HG03457 (cell line): ENCODE data around the gene PRKCZ.

ENCODE experiments used
- ATAC-seq: cut with Tn5 transposase; IDR thresholded peaks from one replicate; pipeline ENCODE4 v1.9.1; 2021; ENCODE audit warnings: moderate number of reproducible peaks; ENCODE audit not compliant: unreplicated experiment

PRKCZ gene

DNA sequence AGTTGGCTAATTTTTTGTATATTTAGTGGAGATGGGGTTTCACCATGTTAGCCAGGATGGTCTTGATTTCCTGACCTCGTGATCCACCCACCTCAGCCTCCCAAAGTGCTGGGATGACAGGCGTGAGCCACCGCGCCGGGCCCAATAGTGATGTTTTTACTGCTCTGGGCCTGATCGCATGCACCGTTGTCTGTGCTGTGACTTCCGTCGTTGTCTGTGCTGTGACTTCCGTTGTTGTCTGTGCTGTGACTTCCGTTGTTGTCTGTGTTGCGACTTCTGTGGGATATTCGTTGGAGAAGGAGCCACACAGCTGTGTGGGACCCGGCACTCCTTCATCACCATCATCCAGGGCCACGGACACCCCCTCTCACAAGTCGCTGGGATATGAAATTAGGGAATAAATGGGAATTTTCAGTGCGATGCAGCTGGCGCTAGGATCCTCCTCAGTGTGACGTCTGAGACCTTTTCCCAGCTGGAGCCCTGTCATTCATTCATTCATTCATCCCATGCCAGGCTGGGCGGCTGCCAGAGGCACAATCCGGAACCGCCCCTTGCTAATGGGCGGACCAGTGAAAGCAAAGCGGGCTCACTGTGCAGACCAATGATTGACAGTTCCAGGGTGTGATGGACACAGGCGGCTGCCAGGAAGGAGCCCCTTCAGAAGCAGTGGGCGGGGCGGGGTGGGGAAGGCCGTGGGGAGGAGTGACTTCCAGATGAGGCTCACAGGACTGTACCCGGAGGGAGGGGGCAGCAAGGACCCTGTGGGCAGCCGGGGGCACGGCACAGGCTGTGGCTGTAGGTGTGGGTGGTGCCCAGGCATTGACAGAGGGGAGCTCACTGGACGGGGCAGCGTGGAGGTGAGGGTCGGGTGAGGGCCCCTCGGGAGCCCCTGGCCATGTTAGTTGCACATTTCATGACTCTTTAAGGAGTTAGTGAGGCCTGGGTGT is 48.9 kb downstream of the PRKCZ start:
- no peak for ATAC-seq

DNA sequence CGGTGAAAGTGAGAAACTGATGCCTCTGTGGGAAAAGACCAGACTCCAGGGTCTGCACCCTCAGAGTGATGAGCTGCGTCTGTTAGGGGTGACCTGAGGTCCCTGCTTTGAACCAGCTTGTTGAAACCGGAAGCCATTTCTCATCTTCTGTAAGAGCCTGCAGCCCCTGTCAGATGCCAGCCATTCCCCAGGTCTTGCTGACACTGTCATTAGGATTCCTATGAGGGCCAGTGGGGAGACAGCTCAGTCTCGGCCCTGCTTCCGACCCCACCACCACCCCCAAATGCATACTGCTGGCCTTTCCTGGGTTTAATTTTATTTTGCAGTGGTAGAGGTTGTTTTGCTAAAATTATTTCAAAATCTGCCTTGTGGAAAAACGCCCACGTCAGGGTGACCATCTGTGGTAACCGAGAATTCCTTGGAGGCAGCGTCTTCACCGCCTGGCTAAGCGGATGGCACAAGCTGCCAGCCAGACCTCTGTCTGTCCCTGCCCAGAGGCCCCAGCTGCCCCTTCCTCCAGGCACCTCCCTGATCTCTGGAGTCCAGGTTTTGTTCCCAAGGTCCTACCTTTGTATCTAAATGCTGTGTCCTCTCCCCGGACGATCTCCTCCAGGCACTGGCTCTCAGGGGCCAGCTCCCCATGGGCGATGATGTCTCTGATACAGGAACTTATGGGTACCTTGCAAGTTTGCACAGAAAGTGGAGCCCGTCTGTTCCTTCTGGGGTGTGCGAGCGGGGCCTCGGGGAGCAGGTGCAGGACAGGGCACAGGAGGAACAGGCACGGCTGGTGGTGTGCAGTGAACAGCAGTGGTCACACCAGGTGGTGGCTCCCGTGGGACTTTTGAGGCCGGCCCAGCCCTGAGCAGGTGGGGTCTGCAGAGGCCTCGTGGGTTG is 49.9 kb downstream of the PRKCZ start:
- no peak for ATAC-seq

DNA sequence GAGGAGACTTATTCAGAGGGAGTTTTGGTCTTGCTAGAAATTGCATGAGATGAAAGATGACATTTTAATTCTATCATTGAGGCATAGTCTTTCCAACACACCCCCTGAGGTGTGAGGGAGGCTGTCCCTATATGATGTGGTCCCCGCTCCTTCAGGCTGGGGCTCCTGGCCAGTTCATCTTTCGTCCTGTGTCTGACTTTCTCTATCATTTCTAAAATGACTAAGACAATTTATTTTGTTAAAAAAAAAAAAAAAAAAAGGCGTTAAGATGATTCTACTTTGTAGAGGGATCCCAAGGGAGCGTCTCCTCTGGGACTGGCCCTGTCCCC is 50.5 kb downstream of the PRKCZ start:
- no peak for ATAC-seq

DNA sequence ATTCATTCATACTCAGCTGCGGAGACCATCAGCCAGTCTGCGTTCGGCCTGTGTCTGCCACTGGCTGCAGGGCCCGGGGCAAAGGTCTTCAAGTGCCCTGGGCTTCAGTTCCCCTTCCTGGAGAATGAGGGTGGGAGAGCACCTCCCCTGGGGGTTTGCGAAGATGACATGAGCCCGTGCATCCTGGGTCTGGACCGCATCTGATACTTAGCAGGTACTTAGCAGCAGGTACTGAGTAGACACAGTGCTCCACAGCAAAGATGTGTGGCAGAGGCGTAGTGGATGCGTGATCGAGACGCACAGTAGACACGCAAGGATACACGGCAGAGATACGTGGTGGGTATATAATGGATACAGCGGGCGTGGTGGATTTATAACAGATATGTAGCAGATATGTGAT is 51.3 kb downstream of the PRKCZ start:
- ATAC-seq = no peak

DNA sequence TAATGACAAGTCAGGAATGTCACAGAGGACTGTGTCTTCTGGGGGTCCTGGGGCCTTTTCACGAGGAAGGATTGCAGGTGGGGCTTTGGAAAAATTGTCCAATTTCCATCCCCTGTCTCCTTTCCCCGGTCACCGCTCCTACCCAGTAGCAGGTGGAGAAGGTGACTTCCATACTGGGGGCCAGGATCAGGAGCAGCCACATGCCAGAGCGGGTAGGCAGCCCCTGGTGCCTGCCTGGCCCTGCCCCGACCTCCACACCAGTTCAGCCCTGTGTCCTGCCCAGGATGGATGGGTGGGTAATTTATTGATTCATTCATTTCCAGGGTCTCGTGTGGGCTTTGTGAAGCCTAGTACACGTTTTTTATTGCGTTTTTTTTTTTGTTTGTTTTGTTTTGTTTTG is 51.7 kb downstream of the PRKCZ start:
- ATAC-seq = no peak

DNA sequence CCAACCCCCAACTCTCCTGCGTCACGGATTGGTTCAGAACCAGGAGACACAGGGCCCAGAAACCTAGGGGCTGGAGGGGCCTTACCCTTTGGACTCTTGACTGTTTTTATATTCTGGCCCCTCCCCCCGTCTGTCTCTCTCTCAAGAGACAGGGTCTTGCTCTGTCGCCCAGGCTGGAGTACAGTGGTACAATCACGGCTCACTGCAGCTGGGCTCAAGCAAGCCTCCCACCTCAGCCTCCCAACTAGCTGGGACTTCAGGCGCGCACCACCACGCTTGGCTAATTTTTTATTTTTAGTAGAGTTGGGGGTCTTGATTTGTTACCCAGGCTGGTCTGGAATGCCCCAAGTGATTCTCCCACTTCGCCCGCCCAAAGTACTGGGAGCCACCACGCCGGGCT is 52.5 kb downstream of the PRKCZ start:
- no peak for ATAC-seq

DNA sequence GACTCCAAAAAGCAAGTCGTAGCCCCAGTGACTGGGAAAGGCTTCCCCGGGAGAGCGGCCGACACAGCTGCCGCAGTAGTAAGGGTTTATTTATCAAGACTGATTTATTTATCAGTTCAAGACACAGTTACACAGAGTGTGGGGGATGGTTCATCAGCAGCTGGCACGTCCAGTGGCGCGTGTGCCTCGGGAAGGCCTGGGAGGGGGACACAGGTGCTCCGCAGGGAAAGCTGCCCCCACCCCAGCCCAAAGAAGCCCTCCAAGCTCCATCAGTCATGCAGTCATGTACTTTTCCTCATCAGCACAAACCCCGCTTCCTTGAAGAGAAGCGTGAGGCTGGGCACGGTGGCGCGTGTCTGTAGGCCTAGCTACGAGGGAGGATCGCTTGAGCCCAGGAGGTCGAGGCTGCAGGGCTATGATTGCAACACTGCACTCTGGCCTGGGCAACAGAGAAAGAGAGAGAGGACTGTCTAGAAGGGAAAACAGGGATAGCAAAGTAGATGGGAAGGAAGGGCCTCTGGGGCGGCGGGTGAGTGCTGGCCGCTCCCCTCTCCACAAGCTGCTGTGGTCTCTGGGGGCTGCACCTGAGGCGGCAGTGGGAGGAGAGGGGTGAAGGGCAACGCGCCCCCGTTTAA is 53.2 kb downstream of the PRKCZ start:
- no peak for ATAC-seq

DNA sequence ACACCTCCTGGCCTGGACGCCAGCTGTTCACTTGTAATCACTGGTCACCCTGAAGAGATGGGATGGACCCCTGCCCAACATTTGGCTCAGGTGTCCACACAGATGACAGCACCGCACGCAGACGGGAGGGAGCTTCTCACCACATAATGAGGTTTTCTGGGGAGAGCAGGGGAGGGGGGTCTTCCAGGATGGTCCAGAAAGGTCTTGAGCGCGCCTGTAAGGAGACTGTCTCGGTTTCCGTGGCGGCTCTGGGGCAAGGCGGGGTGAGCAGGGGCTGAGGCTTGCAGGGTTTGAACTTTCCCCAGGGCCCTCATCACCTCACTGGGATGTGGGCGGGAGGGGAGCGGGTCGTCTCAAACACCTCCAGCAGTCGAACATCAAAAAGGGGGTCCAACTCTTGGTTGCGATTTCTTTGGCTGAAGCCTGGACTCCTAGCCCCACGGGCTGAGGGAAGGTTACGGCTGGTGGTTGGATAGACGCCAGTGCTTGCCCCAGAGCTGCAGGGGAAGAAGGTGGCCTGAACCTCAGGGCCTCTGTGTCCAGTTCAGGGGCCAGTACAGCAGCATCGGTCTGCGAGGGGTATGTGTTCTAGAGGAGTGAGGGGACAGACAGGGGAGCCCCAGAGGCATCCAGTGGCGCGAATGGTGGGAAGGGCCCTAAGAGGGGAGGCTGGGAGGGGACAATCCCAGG is 53.8 kb downstream of the PRKCZ start:
- ATAC-seq = no peak

DNA sequence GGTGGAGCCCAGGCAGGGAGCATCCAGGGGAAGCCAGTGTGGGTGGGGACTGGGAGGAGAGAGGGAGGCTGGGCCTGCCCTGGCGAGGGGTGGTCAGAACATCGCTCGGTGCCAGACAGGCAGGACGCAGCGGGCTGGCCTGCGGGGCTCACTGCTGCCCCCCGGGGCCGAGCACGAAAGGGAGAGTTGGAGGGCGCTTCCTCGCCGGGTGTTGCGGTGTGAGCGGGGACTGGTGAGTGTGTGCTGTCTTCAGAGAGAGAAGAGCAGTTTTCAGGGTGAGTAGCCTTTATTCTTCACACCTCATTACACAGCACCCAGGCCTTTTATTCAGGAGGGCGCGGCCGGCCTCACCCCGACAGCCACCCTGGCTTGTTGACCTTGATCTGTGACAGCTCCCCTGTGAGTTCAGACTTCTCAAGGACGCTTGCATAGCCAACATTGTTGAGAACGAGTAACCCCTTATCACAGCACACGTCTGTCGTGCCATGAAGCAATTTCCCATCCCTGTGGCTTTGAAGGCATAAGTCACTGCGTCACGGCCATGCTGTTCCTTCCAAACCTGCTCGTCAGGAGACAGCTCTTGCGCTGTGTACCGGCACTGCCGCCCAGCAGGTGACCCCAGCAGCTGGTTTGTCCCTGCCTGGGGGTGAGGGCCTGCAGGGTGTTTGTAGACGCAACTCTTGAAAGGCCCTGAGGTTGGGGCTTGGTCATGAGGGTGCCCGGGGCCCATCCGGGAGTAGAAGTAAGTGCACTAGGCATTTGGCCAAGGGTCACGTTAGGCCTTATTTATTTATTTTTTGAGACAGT is 54.6 kb downstream of the PRKCZ start:
- no peak for ATAC-seq

DNA sequence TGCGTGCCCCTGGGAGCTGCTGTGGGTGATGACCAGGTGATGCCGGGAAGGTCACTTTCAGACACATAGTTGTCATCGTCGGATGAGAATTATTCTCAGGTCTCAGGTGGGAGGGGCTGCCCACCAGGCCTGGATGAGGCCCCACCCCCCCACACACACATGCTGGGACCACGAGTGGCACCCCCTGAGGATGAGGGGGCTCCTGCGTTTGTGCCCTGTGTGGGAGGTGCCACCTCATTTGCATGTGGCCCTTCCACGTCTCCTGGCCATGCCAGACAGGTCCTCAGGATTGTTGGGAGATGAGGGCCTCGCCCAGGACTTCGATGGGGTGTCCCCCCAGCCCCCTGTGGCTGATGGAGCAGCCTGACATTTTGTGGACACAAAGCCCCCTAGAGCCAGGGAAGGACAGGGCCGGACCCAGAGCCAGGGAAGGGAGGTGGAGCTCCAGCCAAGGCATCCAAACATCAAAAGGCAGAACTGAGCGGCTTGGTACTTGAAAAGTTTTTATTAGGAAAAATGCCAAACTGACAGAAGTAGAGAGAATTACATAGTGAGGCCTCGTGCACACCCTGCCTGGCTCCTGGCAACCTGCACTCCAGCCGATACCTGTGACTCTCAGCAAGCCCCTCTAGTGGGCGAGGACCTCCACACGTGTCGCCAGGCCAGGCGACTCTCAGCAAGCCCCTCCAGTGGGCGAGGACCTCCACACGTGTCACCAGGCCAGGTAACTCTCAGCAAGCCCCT is 55.7 kb downstream of the PRKCZ start:
- no peak for ATAC-seq

DNA sequence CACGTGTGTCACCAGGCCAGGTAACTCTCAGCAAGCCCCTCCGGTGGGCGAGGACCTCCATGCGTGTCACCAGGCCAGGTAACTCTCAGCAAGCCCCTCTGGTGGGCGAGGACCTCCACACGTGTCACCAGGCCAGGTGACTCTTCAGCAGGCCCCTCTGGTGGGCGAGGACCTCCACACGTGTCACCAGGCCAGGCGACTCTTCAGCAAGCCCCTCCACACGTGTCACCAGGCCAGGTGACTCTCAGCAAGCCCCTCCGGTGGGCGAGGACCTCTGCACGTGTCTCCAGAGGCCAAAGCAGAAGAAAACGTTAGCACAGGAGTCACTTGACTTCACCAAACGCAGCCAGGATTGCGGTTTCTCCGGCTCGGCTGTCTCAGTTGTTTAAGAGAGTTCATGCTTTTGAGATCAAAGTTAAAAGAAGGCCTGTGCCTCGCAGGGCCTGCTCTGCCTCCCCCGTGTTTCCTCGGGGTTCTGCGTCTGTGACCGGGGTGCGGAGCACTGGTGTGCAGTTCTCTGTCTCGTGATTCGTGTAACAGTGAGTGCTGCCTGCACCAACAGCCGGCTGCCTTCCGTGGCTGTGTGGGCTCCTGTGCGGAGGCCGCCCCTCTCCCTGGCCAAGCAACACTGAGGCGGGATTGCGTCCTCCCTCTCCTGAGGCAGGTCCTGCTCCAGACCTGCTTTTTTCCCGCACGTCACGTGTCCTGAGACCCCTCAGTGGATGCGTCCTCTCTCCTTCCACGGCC is 56.6 kb downstream of the PRKCZ start:
- no peak for ATAC-seq

DNA sequence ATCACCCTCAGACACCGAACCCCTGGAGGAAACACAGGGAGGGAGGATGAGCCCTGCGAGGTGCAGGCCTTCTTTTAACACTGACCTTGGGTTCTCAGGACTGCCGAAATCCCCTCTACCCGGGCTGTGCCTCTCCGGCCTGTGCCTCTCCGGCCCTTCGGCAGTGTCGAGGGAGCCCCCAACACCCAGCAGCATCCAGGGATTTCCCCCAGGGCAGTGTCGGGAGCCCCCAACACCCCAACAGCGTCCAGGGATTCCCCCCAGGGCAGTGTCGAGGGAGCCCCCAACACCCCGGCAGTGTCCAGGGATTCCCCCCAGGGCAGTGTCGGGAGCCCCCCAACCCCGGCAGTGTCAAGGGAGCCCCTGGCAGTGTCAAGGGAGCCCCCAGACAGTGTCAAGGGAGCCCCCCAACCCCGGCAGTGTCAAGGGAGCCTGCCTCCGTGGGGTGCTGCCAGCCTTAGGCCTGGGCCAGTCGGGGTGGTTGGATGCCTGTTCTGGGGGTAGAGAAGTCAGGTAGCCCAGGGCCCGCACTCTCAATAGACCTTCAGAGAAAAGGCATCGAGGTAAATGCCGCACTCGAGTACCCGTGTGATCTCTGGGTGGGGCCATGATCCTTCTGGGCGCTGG is 57.5 kb downstream of the PRKCZ start:
- no peak for ATAC-seq

DNA sequence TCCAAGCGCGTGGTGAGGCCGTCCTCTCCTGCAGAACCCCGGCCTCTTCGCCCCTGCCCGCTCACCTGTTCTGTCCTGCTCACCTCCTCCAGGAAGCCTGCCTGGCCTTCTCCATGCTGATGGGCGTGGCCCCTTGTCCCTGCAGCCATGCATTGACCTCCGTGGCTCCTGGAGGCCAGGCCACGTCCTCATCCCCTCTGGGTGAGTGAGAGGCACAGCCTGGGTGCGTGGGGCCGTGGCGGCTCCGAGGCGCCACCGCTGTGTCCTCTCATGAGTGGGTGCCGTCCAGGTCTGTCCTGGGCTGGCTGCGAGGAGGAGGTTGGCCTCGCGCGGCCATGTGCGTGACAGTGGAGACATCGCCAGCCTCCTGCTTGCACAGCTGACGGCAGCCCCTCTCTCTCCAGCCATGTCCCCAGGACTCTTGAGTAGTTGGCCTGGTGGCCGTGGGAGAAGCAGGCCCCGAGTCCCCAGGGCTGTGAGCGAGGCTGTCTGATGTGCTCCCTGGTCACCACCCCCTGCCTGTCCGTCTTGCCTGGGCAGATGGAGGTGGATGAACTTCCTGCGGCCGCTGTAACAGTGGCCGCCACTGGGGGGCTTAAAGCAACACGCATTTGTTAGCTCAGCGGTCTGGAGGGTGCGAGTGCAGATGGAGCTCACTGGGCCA is 58.1 kb downstream of the PRKCZ start:
- ATAC-seq = no peak

DNA sequence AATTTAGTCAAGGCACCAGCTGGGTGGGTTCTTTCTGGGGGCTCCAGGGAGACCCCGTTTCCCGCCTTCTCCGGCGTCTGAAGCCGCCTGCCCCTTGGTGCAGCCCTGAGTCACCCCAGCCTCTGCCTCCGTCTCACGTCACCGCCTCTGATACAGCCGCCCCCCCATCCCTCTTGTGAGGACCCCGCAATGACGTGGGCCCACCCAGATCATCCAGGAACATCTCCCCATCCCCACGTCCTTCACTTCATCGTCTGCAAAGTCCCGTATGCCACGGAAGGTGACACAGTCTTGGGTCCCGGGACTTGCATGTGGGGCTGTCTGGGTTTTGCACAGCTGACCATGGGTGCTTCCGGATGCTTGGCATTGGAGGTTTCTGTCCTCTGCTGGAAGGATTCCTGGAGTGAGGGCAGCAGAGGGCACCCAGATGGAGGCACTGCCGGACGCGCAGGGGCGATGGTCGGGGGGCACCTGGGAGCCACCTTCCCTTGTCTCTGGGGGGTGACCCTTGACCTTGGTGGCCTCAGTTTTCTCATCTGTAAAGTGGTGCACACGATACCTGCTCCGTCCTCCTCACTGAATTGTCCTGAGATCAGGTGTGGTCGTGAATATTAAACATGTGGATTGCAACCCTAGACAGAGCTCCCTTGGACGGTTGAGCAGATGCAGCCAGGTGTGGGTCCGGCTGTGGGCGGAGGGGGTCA is 58.8 kb downstream of the PRKCZ start:
- ATAC-seq = no peak

DNA sequence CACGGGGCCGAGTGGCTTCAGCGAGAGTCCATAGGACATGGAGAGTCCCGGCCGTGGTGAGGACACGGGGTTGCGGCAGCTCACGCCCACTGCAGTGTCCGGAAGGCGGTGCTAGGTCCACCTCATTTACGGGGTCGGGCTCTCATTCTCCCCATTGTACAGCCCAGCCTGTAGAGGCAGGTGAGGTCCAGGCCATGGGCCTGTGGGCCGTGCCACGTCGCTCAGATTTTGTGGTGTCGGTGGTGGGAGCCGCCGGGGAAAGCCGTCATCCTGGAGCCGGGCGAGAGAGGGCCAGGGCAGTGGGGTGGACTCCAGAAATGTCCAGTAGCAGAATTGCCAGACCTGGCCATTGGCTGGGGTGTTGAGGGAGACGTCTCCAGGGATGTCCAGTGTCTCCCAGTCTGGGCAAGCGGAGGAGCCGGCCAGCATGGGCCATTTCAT is 59.4 kb downstream of the PRKCZ start:
- no peak for ATAC-seq

DNA sequence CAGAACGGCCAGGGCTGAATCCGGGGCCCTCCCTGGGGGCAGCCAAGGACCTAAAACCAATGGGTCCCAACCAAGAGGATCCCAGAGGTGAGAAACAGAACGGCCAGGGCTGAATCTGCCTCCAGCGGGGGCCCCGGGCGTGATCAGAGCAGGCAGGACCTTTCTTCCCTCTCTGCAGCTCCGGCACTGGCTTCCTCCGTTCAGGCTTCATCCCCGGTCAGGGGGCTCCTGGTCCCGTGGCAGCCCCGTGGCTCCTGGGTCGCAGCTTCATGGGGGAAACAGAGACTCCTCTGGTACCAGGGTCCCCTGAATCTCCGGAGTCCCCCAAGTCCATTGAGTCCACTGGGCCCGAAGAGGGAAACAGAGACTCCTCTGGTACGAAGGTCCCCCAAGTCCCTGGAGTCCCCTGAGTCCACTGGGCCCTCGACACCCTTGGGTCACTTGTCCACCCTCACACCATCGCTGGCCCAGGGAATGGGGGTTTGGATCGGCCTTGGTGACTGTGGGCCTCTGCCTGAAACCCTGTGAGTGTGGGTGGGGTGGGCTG is 60.1 kb downstream of the PRKCZ start:
- no peak for ATAC-seq
